HL-60/S4 (cell line): Measurements from ENCODE around the gene IRX6.

ENCODE experiments used
- in situ Hi-C: fragments of 300-500 bp; cut with MboI; formaldehyde crosslinking; loops from 2 replicates; pipeline ENCODE4 v1.14.3; 2022; ENCODE audit warnings: low sequenced_read_pairs

The IRX6 gene

DNA sequence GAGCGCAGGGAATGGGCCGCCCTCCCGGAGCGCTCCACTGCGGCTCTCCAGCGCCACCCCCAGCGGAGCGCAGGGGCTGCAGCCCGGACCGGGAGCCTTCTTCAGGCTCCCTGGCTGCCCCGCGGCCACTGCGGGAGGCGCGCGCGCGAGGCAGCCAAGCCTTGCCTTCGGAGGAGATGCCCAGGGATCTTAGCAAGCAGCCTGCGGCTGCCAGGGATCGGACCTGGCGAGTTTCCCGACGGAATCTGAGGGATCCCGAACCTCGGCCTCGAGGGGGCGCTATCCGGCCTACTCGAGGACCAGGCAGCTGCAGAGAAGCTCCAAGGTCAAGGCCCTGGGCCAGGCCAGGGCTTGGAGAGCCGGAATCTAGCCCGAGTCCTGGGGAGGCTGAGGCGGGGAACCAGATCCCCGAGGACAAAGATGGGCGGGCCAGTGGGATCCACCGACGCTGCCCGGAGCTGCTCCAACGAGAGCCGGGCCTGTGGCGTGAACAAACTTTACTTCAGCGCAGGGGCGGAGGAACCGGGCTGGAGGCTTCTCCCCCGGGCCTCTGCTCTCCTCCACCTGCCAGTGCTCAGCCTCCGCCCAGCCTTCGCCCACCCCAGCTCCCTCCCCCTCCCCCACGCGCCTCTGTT lies at the start of gene IRX6:
IRX6 (plus strand) TSS at position 567 of the 635 bp plus-strand sequence. CDS start 889 bp downstream, outside the sequence.
- in situ Hi-C loops: no loop called here

DNA sequence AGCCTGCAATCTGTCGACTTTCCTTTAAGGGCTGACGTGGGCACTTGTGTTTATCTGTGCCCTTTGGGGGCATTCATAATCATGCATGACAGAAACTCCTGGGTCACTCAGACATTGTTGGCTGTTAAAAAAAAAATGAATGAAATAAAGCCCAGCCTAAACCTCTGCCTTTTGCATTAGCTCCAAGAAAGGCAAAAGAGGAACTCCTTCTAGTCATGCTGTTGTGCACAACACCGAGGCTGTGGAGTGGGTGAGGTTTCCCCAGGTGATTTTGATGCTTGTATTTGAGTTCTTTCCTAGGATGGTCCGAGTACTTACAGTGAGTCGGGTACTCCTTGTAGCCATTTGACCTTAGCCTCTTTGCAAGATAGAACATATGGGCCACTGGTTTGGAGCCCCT lies 49.6 kb upstream of the IRX6 start:
- in situ Hi-C loops: no loop called here

- in situ Hi-C loops: no loop called here
These were observed 48.8 kb upstream of the IRX6 start for GRCh38 chr16:55275167-55275566.

DNA sequence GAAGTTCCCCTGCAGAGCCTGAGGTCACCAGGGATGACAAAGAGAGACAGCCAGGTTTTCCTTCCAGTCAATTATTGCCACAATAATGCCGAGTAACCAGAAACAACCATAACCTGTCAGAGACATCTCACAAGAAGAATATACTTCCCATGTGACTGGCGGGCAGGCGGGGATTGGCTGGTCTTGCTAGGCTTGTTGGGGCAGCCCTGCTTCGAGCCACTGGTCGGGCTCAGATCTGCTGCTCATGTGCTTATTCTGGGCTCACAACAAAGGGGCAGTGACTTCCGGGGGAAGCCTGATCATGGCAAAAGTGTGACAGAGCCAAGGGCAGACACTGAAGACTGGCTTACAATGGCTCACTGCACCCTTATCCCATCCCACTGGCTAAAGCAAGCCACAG lies 48.1 kb upstream of the IRX6 start:
- in situ Hi-C loops: no loop called here

DNA sequence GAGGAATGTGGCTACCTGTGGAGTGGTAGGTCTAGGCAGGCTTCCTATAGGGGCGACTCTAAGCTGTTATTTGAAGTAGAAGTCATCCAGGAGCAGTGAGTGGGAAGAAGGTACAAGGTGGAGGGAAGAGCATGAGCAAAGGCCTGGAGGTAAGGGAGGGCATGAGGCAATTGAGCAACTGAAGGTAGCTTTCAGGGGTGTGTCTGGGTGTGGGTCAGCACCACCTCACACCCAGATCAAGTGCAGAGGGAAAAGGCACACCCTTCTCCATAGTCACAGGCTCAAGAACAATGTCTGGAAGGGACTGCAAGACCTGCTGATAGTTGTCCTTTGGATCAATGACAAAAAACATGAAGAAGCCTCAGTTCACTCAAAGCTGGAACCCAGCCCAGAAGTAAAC lies 46.5 kb upstream of the IRX6 start:
- in situ Hi-C loops: no loop called here

DNA sequence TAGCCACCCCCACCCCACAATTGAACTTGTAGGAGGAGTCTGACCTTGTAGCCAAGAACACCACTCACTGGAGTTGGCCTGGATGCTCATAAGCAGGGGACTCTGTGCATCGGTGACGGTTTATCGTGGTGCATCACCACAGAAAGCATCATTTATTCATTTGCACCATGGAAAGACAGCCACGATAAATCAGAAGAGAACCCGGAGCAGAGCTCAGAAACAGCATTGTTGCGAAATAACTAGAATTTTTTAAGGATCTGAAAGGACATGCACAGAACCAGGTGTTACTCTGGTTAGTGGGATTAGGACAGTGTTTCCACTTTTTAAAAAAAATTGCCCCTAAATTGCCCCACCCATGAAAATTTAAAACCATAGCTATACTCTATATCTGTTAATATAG lies 44.4 kb upstream of the IRX6 start:
- in situ Hi-C loops: no loop called here

DNA sequence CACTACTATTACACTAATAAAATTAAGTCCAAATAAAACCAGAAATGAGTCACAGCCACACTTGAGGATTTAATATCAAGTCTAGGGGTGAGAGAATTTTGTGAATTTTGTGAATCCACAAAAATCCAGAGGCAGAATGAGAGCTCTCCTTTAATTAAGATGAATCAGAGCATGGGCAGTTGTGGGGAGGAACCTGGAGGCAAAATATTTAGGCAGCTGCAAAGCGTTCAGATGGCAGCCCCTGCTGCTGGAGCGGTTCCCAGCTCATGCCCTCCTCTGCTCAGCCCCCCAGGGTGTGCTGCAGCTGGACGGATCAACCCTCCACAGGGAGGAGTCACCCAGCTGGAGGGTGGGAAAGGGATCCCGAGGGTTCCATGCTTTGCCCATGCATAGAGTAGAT lies 43.4 kb upstream of the IRX6 start:
- in situ Hi-C loops: no loop called here

DNA sequence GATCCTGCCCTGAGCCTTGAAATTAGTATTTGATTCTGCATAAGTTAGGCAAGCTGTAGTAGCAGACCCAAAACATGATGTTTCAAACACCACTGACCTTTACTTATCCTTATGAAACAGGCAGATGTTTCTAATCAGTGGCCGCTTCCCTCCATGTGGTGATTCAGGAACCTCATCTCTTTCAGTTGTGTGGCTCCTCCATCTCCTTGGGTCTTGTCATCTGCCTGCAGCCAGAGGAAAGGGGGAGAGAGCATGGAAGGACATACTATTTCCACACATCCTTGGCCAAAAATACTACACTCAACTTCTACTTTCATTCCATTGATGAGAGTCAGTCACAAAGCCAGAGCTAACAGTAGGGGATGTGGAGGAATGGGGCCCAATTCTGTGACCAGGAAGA lies 41.6 kb upstream of the IRX6 start:
- in situ Hi-C loops: no loop called here

DNA sequence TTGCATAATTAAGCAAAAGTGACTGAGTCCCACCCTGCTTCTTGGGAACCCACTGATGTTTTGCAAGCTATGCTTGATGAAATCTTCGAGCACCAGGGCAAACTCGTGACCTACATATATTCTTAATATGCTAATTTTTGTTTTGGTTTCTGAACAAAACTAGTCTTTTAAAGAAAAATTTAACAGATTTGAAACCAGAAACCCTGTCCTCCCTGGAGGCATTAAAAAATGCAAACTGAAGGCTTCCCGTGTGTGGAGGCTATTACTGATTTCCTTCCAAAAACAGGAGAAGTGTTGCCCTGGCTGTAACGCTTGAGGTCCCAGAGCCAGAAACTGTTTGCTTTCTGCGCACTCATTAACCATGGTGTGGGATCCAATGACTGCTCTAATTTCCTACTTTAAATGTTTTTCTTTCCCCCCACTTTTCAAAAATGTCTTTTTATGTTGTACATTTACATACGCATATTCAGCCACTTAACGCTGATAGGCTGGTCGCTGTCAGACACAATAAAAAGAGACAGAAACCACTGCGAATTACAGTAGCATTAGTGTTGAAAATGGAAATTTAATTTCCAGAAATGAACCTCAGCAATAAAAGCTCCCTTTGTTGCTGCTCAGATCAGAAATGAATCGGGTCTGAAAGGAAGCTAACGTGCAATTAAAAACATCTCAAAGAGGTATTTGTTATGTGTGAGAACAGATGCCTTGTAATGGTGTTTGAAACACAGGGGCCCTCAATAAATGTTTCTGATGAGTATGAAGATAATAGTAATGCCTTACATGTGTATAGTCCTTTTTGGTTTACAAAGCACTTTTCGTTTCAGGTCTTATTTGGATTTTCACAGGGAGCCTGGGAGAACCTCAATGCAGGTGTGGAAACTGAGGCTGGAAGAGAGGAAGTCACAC lies 39.9 kb upstream of the IRX6 start:
- in situ Hi-C loops: no loop called here

GRCh38 chr16:55284718-55285099 lies 39.3 kb upstream of the IRX6 start:
- in situ Hi-C loops: no loop called here

DNA sequence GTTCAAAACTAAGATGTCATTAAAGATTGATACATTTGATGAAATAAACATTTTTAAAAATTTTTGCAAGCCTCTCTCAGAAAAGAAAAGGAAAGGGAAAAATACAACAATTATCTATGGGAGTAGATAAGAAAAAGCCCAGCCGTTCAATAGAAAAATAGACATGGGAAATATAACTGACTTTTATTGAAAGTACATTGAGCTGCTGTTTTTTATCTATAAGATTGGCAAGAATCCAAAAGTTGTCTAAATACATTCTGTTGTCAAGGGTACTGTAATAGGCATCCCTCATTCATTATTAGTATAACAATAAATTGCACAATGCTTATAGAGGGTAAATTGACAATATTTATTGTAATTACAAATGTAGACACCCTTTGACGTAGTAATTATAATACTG lies 38.4 kb upstream of the IRX6 start:
- in situ Hi-C loops: no loop called here

DNA sequence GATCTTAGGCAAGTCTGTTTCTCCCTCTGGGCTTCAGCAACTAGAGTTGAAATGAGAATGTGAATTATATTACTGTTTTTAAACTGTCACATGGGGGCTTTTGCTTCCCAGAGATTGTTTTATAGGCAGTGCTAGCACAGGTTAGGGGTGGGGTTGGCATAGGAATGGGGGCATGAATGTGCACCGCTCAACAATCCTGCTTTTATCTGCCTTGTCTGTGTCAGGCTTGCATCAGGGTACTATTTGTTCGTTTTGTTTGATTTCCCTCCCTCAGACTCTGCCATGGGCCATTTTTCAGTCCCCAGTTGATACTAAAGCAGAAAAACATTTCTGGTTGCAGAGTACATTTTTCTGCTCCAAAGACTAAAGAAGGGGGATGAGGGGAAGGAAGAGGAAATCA lies 34.6 kb upstream of the IRX6 start:
- in situ Hi-C loops: no loop called here

DNA sequence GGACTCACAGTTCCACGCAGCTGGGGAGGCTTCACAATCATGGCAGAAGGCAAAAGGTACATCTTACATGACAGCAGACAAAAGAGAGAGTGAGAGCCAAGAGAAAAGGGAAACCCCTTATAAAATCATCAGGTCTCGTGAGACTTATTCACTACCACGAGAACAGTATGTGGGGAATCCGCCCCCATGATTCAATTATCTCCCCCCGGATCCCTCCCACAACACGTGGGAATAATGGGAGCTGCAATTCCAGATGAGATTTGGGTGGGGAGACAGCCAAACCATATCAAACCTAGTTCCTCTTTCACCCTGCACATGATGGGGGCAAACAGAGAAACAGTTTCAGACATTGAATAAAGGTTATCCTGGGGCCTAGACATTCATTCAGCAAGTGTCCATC lies 32.2 kb upstream of the IRX6 start:
- in situ Hi-C loops: no loop called here

- in situ Hi-C loops: no loop called here
These were observed 31.5 kb upstream of the IRX6 start for GRCh38 chr16:55292491-55292890.

GRCh38 chr16:55294129-55294528 lies 29.9 kb upstream of the IRX6 start:
- in situ Hi-C loops: no loop called here

DNA sequence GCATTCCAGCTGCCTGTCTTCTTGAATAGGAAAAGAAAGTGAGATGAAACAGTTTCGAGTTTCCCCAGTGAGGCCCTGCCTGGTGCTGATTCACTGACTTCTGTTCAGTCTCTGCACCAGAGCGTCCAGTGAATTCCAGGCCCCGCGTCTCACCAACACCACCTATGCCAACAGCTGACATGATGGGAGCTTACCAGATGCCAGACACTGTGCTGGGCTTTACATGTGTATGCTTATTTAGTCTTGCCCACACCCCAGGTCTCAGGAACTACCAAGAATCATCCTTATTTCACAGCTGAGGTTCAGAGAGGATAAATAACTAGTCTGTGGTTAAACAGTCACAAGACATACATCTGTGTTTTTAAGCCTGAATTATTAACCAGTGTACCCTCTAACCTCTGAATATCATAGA lies 29.1 kb upstream of the IRX6 start:
- in situ Hi-C loops: no loop called here

GRCh38 chr16:55297062-55297909 lies 26.7 kb upstream of the IRX6 start:
- in situ Hi-C loops: no loop called here

DNA sequence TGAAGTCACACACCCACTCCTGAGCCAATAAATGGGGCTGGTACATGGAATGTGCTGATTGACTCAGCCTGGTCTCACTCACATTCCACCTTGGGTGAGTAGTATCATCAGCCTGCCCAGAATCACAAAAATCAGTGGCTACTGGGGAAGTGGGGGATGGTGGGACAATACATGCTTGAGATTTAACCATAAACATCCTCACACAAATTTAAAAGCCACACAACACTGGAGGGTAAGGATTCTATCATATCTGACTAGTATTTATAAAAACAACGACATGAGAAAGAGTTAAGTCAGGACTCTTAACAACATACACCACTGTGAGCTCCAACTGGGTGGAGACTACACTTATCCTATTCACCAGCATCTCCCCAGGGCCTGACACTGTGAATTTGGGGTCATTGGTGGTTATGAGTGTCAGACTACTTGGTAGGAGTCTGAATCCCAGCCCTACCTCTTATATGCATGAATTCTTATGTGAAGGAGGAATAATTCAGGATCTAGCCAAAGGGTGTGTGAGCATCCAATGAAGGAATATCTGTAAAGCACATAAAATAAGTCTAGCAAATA lies 26.0 kb upstream of the IRX6 start:
- in situ Hi-C loops: no loop called here

GRCh38 chr16:55301385-55302008 lies 22.5 kb upstream of the IRX6 start:
- in situ Hi-C loops: no loop called here

DNA sequence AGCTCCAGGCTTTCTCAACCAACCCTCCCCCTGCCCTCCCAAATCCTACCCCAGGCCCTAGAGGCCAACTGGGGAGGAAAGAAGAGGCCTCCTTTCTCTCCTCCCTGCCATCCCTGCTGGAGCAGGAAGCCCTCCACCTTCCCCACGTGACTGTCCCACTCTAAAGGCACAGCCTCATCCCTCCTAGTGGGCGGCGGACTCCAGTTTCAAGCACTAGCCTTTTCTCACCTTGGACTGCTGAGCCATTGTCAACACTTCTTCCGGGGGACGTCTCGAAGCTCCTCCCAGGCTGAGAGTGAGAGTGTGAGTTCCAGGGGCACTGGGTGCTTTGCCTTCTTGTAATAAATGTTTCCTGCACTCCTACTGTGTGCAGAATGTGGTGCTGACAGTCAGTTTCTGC lies 21.4 kb upstream of the IRX6 start:
- in situ Hi-C loops: no loop called here

DNA sequence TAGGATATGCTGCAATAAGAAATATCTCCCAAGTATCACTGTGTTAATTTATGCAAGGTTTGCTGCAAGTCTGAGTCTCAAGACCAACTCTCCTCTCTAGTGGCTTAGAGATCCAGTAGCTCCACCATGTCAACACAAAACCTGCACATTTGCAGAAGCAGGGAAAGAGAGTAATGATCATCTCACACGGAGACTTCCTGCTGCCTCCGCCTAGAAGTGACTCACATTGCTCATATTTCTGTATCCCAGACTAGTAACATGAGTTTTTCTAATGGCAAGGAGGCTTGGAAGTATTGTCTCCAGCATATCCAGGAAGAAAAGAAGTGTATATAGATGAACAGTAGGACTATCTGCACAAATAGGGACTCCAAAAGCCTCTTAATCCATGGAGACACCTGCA lies 15.0 kb upstream of the IRX6 start:
- in situ Hi-C loops: no loop called here
